IPS-NIHi11 (cell line): ENCODE measurements around the gene SEMA6C.
"Not testable (repeated sequence)": the region's sequence is repeated elsewhere in the genome, so short reads cannot be mapped to it uniquely, and the experiment has no call there.

Experiments
- DNase-seq: peaks from one replicate; pipeline ENCODE4 v3.0.0; 2012; ENCODE audit warnings: mixed read lengths, low spot score

Gene SEMA6C

DNA sequence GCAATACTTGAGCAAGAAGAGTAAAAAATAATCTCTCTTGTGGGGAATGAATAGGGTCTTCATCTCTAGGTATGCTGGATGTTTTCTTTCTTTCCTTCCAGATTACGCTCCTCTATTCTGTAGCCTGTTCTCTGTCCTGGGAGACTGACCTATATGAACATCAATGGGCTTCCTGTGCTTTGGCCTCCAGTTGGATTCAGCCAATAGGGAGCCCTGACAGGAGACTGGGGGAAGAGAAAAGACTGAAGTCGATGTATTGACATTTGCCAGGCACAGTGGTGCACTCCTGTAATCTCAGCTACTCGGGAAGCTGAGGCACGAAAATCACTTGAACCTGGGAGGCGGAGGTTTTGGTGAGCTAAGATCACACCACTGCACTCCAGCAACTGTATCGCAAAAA lies 17.6 kb downstream of the SEMA6C start:
- no peak for DNase-seq

DNA sequence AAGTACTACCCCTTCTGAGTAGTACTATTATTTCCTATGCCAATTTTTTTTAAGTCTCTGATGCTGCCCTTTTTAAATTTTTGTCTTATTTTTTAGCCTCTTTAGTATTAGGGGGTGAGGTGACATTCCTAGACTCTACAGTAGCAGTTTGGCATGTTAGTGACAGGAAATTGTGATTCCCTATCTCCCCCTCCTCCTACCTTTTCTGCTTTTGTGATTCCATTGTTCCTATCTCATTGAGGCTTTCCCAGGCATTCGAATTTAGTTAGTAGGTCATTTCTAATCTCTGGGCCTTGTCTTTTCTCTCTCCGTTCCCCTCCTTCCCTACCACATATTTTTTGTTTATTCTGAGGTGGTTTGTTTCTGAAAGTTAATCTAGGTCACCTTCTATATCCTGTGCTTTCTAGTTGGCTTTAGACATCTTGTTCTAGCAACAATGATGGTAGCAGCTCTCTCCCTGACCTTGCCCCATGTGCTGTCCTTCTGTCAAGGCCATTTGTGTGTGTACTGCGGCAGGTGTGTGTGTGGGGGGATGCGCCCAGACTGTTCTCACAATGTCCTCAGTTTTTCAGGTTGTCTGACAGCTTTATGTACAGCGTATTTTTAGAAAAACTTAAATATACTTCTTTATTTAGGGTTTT lies 21.5 kb downstream of the SEMA6C start:
- DNase-seq, result no peak

DNA sequence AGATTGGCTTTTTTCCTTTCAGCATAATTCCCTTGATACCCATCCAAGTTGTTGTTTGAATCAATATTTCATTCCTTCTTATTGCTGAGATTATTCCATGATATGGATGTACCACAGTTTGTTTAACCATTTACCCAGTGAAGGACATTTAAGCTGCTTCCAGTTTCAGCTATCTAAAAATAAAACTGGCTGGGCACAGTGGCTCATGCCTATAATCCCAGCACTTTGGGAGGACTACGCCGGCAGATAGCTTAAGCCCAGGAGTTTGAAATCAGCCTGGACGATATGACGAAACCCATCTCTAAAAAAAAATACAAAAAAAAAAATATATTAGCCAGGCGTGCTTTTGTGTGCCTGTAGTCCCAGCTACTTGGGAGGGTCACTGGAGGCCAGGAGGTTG lies 32.6 kb downstream of the SEMA6C start:
- no peak for DNase-seq

DNA sequence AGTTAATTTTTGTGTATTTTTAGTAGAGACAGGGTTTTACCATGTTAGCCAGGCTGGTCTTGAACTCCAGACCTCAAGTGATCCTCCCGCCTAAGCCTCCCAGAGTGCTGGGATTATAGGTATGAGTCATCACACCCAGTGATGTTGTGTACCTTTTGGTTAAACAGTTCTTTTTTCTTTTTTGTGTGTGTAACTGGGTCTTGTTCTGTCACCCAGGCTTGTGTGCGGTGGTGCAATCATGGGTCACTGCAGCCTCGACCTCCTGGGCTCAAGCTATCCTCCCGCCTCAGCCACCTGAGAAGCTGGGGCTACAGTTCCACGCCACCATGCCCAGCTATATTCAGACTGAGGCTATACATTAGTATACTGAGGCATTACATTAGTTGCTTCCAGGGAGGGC lies 38.1 kb downstream of the SEMA6C start:
- no peak for DNase-seq

DNA sequence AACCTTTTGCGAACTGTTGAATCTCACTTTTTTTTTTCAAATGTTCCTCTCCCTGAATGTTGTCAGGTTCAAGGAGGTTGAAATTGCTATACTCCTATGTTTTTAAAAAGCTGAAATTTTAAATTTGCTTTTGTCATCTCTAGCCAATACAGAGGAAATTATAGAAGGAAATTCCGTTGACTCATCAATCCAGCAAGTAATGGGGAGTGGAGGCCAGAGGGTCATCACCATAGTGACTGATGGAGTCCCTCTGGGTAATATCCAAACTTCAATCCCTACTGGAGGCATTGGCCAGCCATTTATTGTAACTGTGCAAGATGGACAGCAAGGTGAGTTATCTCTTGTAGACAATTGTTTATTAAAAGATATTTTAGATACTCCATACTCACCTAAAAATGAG lies 39.5 kb downstream of the SEMA6C start:
- no peak for DNase-seq

DNA sequence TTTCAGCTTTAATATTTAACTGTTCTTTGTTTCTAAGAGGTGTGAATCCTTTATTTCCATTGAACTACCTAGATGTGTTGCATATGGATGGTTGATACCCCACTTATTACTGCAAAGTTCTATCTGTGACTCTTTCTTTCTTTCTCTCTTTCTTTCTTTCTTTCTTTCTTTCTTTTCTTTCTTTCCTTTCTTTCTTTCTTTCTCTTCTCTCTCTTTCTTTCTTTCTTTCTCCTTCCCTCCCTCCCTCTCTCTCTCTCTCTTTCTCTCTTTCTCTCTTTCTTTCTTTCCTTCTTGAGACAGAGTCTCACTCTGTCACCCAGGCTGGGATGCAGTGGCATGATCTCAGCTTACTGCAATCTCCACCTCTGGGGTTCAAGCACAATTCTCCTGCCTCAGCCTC lies 41.8 kb downstream of the SEMA6C start:
- no peak for DNase-seq

DNA sequence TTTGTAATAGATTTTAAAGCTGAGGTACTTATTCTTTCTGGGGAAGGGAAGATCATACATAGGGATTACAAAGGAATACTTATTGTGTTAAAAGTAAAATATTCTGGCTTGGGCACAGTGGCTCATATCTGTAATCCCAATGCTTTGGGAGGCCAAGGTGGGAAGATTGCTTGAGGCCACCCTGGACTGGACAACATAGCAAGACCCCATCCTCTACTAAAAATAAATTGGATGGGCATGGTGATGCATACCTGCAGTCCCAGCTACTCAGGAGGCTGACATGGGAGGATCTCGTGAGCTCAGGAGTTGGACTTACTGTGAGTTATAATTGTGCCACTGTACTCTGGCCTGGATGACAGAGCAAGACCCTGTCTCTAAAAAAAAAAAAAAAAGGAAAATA lies 48.3 kb downstream of the SEMA6C start:
- no peak for DNase-seq

DNA sequence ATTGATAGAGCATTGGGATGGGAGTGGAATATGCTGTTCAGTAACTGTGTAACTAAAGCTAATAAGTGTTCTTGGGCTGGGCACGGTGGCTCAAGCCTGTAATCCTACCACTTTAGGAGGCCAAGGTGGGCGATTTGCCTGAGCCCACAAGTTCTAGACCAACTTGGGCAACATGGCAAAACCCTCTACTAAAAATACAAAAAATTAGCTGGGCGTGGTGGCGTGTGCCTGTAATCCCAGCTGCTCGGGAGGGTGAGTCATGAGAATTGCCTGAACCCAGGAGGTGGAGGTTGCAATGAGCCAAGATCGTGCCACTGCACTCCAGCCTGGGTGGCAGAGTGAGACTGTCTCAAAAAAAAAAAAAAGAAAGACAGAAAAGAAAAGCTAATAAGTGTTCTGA lies 49.0 kb downstream of the SEMA6C start:
- not testable (repeated sequence) for DNase-seq

DNA sequence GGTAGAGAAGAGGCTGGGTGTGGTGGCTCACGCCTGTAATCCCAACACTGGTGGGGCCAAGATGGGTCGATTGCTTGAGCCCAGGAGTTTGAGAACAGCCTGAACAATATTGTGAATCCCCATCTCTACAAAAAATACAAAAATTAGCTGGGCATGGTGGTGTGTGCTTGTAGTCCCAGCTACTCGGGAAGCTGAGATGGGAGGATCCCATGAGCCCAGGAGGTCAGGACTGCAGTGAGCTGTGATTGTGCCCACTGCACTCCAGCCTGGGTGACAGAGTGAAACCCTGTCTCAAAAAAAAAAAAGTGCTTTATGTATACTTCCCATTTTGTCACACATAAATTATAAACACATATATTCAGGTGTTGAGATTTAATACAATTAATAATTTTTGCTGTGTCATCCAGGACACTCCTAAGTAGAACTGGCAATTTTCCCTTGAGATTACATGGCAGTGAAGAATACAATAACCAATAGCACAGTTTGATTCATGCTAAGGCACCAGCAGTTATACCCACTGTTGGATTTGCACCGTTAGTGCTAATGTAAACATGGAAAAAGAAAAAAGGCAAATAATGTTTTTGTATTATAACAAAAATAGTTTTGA lies 60.4 kb downstream of the SEMA6C start:
- no peak for DNase-seq
